ENCODE data around the gene TIGD1. TPM values are rescaled to one million over a fixed set of nuclear protein-coding genes. Genes with fewer than 3 reads are reported as not detected.

Gene TIGD1
- total RNA-seq, 2 experiments from 2014 or later: 18.5 to 27.8 TPM

DNA sequence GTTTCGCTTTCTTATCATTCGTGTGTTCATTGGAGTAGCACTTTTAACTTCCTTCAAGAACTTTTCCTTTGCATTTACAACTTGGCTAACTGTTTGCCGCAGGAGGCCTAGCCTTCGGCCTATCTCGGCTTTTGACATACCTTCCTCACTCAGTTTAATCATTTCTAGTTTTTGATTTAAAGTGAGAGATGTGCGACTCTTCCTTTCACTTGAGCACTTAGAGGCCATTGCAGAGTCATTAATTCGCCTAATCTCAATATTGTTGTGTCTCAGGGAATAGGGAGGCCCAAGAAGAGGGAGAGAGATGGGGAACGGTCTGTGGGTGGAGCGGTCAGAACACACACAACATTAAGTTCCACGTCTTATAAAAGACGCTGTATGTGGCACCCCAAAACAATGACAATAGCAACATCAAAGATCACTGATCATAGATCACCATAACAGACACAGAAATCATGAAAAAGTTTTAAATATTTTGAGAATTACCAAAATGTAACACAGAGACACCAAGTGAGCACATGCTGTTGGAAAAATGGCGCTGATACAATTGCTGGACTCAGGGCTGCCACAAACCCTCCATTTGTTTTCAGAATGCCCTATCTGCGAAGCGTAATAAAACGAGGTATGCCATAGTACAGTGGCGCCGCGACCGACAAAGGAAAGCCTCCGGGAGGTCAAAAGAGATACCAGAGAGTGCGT lies 553 bp downstream of the TIGD1 start:
- Histone ChIP-seq H3K9me2 (ENCODE audit: insufficient read depth, low read length) (no peaks in the 10 kb centered on the region), H4K20me1 (ENCODE audit: insufficient read depth, low read length) (peaks cover 7% of the 10 kb centered on the region; the same call in 1 of the 2 replicates), H3K4me2 (ENCODE audit: low read length) (peak overlapping the region; percentile 94), H3K4me1 (ENCODE audit: insufficient read depth, low read length, poor library complexity, severe bottlenecking) (peaks cover 19% of the 10 kb centered on the region), H3K79me2 (ENCODE audit: insufficient read depth, low read depth, low read length) (peaks cover 61% of the 10 kb centered on the region), H2AFZ (ENCODE audit: low read length) (peak overlapping the region; percentile 87), H3K4me3 (ENCODE audit: low read depth, low read length, poor library complexity, severe bottlenecking) (peak overlapping the region; percentile 93), H3K27ac (ENCODE audit: low read depth, low read length, poor library complexity, severe bottlenecking) (peak overlapping the region; percentile 84), H3K9me3 (ENCODE audit: low read length) (peaks cover 5% of the 10 kb centered on the region; the same call in 1 of the 2 replicates), H3K36me3 (ENCODE audit: insufficient read depth, low read length) (peaks cover 57% of the 10 kb centered on the region)
- ChIA-PET CTCF (ENCODE audit: unreplicated experiment) (no interaction called here), POLR2A (interaction anchor here (0.7 kb wide), 1 partner anchor 972 kb away, joined by 3 read pairs; no protein-coding TSS in a partner anchor)
- no TSS peak for BruUV-seq (replicated peaks)
- TF ChIP-seq EZH2phosphoT487 (IDR thresholded peaks at IDR 0.05; ENCODE audit: borderline replicate concordance, low read depth, low read length): no peak
- TF ChIP-seq, protein P1, sequence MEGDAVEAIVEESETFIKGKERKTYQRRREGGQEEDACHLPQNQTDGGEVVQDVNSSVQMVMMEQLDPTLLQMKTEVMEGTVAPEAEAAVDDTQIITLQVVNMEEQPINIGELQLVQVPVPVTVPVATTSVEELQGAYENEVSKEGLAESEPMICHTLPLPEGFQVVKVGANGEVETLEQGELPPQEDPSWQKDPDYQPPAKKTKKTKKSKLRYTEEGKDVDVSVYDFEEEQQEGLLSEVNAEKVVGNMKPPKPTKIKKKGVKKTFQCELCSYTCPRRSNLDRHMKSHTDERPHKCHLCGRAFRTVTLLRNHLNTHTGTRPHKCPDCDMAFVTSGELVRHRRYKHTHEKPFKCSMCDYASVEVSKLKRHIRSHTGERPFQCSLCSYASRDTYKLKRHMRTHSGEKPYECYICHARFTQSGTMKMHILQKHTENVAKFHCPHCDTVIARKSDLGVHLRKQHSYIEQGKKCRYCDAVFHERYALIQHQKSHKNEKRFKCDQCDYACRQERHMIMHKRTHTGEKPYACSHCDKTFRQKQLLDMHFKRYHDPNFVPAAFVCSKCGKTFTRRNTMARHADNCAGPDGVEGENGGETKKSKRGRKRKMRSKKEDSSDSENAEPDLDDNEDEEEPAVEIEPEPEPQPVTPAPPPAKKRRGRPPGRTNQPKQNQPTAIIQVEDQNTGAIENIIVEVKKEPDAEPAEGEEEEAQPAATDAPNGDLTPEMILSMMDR (conservative IDR thresholded peaks at IDR 0.05; ENCODE audit: low read length): no peak
- DNase-seq (ENCODE audit: low spot score): no peak
- intact Hi-C loops (cut with micrococcal nuclease; ENCODE audit: unreplicated experiment): loop anchor here (5.0 kb wide), 1 partner anchor 588 kb away; the partner anchor contains the start of gene DIS3L2

DNA sequence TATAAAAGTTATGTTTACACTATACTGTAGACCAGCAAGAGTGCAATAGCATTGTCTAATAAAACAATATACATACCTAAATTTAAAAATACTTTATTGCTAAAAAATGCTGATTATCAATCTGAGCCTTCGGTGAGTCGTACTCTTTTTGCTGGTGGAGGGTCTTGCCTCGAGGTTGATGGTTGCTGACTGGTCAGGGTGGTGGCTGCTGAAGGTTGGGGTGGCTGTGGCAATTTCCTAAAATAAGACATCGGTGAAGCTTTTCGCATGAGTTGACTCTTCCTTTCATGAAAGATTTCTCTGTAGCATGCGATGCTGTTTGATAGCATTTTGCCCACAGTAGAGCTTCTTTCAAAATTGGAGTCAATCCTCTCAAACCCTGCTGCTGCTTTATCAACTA lies 2.4 kb downstream of the TIGD1 start:
- no peak for DNase-seq (ENCODE audit: low spot score)
- BruUV-seq (replicated peaks): no TSS peak
- H3K4me1 ChIP-seq (ENCODE audit: insufficient read depth, low read length, poor library complexity, severe bottlenecking): peaks cover 19% of the 10 kb centered on the region
- H3K9me2 ChIP-seq (ENCODE audit: insufficient read depth, low read length): no peaks in the 10 kb centered on the region
- no peak overlapping the region for H3K4me2 ChIP-seq (ENCODE audit: low read length)
- intact Hi-C loops (cut with micrococcal nuclease; ENCODE audit: unreplicated experiment): no loop called here
- H3K36me3 ChIP-seq (ENCODE audit: insufficient read depth, low read length): peaks cover 61% of the 10 kb centered on the region
- no peak overlapping the region for H2AFZ ChIP-seq (ENCODE audit: low read length)
- H3K4me3 ChIP-seq (ENCODE audit: low read depth, low read length, poor library complexity, severe bottlenecking): no peak overlapping the region
- POLR2A ChIA-PET: interaction anchor here (0.7 to 1.2 kb wide), 2 partner anchors 14 to 79 kb away, joined by 3 to 4 read pairs; no protein-coding TSS in a partner anchor
- CTCF ChIA-PET (ENCODE audit: unreplicated experiment): interaction anchor here (0.6 kb wide), 1 partner anchor 27 kb away, joined by 4 read pairs; no protein-coding TSS in a partner anchor
- TF ChIP-seq, protein P1 (conservative IDR thresholded peaks at IDR 0.05; ENCODE audit: low read length): no peak
- TF ChIP-seq EZH2phosphoT487 (IDR thresholded peaks at IDR 0.05; ENCODE audit: borderline replicate concordance, low read depth, low read length): no peak
- peaks cover 5% of the 10 kb centered on the region; the same call in 1 of the 2 replicates for H3K9me3 ChIP-seq (ENCODE audit: low read length)
- H3K79me2 ChIP-seq (ENCODE audit: insufficient read depth, low read depth, low read length): peaks cover 54% of the 10 kb centered on the region
- no peak overlapping the region for H3K27ac ChIP-seq (ENCODE audit: low read depth, low read length, poor library complexity, severe bottlenecking)
- H4K20me1 ChIP-seq (ENCODE audit: insufficient read depth, low read length): peaks cover under 1% of the 10 kb centered on the region; the same call in 1 of the 2 replicates
